Thymus (tissue), 11 donors: ENCODE measurements around the gene PSD4. TPM values are rescaled to one million over a fixed set of nuclear protein-coding genes. Genes with fewer than 3 reads are reported as not detected.

ENCODE experiments used
- DNase-seq, 9 donors: peaks; one replicate each; pipeline ENCODE4 v3.0.0-alpha.2; 2013; ENCODE audit warnings: low spot score in 9 of 9, low read depth in 6 of 9, missing footprints in 1 of 9
- H3K27ac ChIP-seq, 2 donors: one replicate each; pipeline ENCODE4 v1.5.1; 2013; ENCODE audit warnings: control low read depth in 1 of 2, low read depth in 1 of 2, low read length in 1 of 2, mild to moderate bottlenecking in 1 of 2, moderate library complexity in 1 of 2
- H3K27me3 ChIP-seq, 2 donors: one replicate each; pipeline ENCODE4 v1.5.1; 2013; ENCODE audit warnings: low read length in 1 of 2; ENCODE audit not compliant: control insufficient read depth in 2 of 2, insufficient read depth in 1 of 2
- H3K36me3 ChIP-seq, 2 donors: one replicate each; pipeline ENCODE4 v1.5.1; 2013; ENCODE audit warnings: low read length in 1 of 2, mild to moderate bottlenecking in 1 of 2, moderate library complexity in 1 of 2; ENCODE audit not compliant: control insufficient read depth in 2 of 2, insufficient read depth in 2 of 2
- H3K4me1 ChIP-seq, 2 donors: one replicate each; pipeline ENCODE4 v1.5.1; 2013; ENCODE audit warnings: low read length in 2 of 2; ENCODE audit not compliant: control insufficient read depth in 2 of 2, insufficient read depth in 2 of 2
- H3K4me3 ChIP-seq, 2 donors: one replicate each; pipeline ENCODE4 v1.5.1; 2013; ENCODE audit warnings: low read length in 2 of 2, control low read depth in 1 of 2, mild to moderate bottlenecking in 1 of 2
- H3K9me3 ChIP-seq, 2 donors: one replicate each; pipeline ENCODE4 v1.5.1; 2013; ENCODE audit warnings: low read length in 1 of 2, mild to moderate bottlenecking in 1 of 2; ENCODE audit not compliant: control insufficient read depth in 2 of 2, insufficient read depth in 1 of 2
- WGBS: extraction: QIAGEN DNeasy Blood & Tissue Kit; methylation state at CpG from one replicate; pipeline ENCODE4 v1.1.7; 2013; 5-methylcytosine and 5-hydroxymethylcytosine counted together
- polyA plus RNA-seq: library from polyadenylated mRNA; stranded (reverse); fragments of 200-250 nt; gene quantifications from one replicate; pipeline ENCODE4 v1.2.3, GENCODE V29; 2013
- total RNA-seq: library from RNA; stranded (reverse); fragments of 120-200 nt; gene quantifications from one replicate; pipeline ENCODE4 v1.2.4, GENCODE V29; 2013
- donor health status: healthy.

Gene PSD4
- total and polyA plus RNA-seq, 2 donors, result 81.8 to 92.1 TPM

GRCh38 chr2:113164215-113164929 is 9.4 kb upstream of the PSD4 start:
- H3K36me3 ChIP-seq, result no peaks in the 10 kb centered on the region
- H3K4me1 ChIP-seq, result peaks cover 19 to 27% of the 10 kb centered on the region in 2 donors
- H3K4me3 ChIP-seq, result no peak overlapping the region
- no peak overlapping the region for H3K27ac ChIP-seq
- no peak for DNase-seq
- no peaks in the 10 kb centered on the region for H3K27me3 ChIP-seq
- no peaks in the 10 kb centered on the region for H3K9me3 ChIP-seq
- 95% methylated on average over 11 of the region's 11 CpGs for WGBS

- H3K4me3 ChIP-seq, result no peak overlapping the region
- H3K4me1 ChIP-seq, result peaks cover 19 to 31% of the 10 kb centered on the region in 2 donors
- H3K27ac ChIP-seq, result no peak overlapping the region
- 94% methylated on average over 10 of the region's 10 CpGs for WGBS
- no peak for DNase-seq
- H3K36me3 ChIP-seq, result no peaks in the 10 kb centered on the region
- no peaks in the 10 kb centered on the region for H3K27me3 ChIP-seq
- H3K9me3 ChIP-seq, result no peaks in the 10 kb centered on the region
These were observed 8.7 kb upstream of the PSD4 start for GRCh38 chr2:113164930-113165585.

- H3K4me3 ChIP-seq, result no peak overlapping the region
- 96% methylated on average over 7 of the region's 7 CpGs for WGBS
- no peak overlapping the region for H3K27ac ChIP-seq
- H3K9me3 ChIP-seq, result no peaks in the 10 kb centered on the region
- no peaks in the 10 kb centered on the region for H3K36me3 ChIP-seq
- no peak for DNase-seq
- no peaks in the 10 kb centered on the region for H3K27me3 ChIP-seq
- H3K4me1 ChIP-seq, result peaks cover 19 to 31% of the 10 kb centered on the region in 2 donors
These were observed 7.6 kb upstream of the PSD4 start for GRCh38 chr2:113166187-113166645.

- Histone ChIP-seq H3K27me3 (no peaks in the 10 kb centered on the region), H3K9me3 (no peaks in the 10 kb centered on the region), H3K4me1 (peaks cover 22 to 39% of the 10 kb centered on the region in 2 donors), H3K27ac (peak overlapping the region; percentile 68 to 86), H3K36me3 (no peaks in the 10 kb centered on the region), H3K4me3 (no peak overlapping the region)
- WGBS, result 85% methylated on average over 12 of the region's 12 CpGs
- peak in 2 of 9 donors; percentile 48 to 57 for DNase-seq
These were observed 6.4 kb upstream of the PSD4 start for GRCh38 chr2:113167115-113167932.

GRCh38 chr2:113167962-113168340 is 5.8 kb upstream of the PSD4 start:
- no peaks in the 10 kb centered on the region for H3K27me3 ChIP-seq
- no peaks in the 10 kb centered on the region for H3K36me3 ChIP-seq
- no peak for DNase-seq
- no peak overlapping the region for H3K4me3 ChIP-seq
- 97% methylated on average over 6 of the region's 6 CpGs for WGBS
- peaks cover 28 to 45% of the 10 kb centered on the region in 2 donors for H3K4me1 ChIP-seq
- H3K9me3 ChIP-seq, result no peaks in the 10 kb centered on the region
- peak overlapping the region; percentile 86 to 87 for H3K27ac ChIP-seq

GRCh38 chr2:113169002-113169530 is 4.7 kb upstream of the PSD4 start:
- WGBS, result 89% methylated on average over 8 of the region's 8 CpGs
- H3K4me1 ChIP-seq, result peaks cover 36 to 53% of the 10 kb centered on the region in 2 donors
- DNase-seq, result peak in 2 of 9 donors; percentile 47 to 62
- peak overlapping the region; percentile 86 to 87 for H3K27ac ChIP-seq
- H3K36me3 ChIP-seq, result no peaks in the 10 kb centered on the region
- H3K27me3 ChIP-seq, result no peaks in the 10 kb centered on the region
- peaks cover 0 to 1% of the 10 kb centered on the region in 2 donors for H3K9me3 ChIP-seq
- no peak overlapping the region for H3K4me3 ChIP-seq

- Histone ChIP-seq H3K4me3 (no peak overlapping the region), H3K27me3 (no peaks in the 10 kb centered on the region), H3K9me3 (peaks cover 1 to 3% of the 10 kb centered on the region in 2 donors), H3K4me1 (peaks cover 36 to 55% of the 10 kb centered on the region in 2 donors), H3K27ac (no peak overlapping the region), H3K36me3 (no peaks in the 10 kb centered on the region)
- no peak for DNase-seq
- 95% methylated on average over 3 of the region's 3 CpGs for WGBS
These were observed 4.2 kb upstream of the PSD4 start for GRCh38 chr2:113169586-113169985.

GRCh38 chr2:113171334-113172075 is 2.3 kb upstream of the PSD4 start:
- H3K4me3 ChIP-seq, result no peak overlapping the region
- H3K4me1 ChIP-seq, result peaks cover 36 to 73% of the 10 kb centered on the region in 2 donors
- H3K27me3 ChIP-seq, result no peaks in the 10 kb centered on the region
- peaks cover 1 to 3% of the 10 kb centered on the region in 2 donors for H3K9me3 ChIP-seq
- no peak overlapping the region for H3K27ac ChIP-seq
- WGBS, result 94% methylated on average over 8 of the region's 8 CpGs
- no peaks in the 10 kb centered on the region for H3K36me3 ChIP-seq
- no peak for DNase-seq
